ENCODE data around the gene DNAH8.

- TF ChIP-seq CTCF (IDR thresholded peaks at IDR 0.05) (no peak), POLR2A (IDR thresholded peaks at IDR 0.05) (no peak)
These were observed 121.5 kb downstream of the DNAH8 start for GRCh38 chr6:38836585-38836984.
